T1000 (cell line): ENCODE results near the gene NOSIP.

Source experiments
- DNase-seq: peaks from one replicate; lab custom pipeline; 2025; ENCODE audit warnings: mixed read lengths; lab: John Stamatoyannopoulos, UW

NOSIP gene

GRCh38 chr19:49570997-49571676 lies 9.2 kb downstream of the NOSIP start:
- no peak for DNase-seq

GRCh38 chr19:49570138-49570856 lies 10.1 kb downstream of the NOSIP start:
- DNase-seq, result peak; percentile 23

- DNase-seq, result no peak
These were observed 12.4 kb downstream of the NOSIP start for GRCh38 chr19:49567861-49568441.

- no peak for DNase-seq
These were observed 14.1 kb downstream of the NOSIP start for GRCh38 chr19:49566302-49566701.

GRCh38 chr19:49565261-49565660 lies 15.1 kb downstream of the NOSIP start:
- no peak for DNase-seq

- no peak for DNase-seq
These were observed 15.7 kb downstream of the NOSIP start for GRCh38 chr19:49564616-49565045.

- DNase-seq, result no peak
These were observed 19.9 kb downstream of the NOSIP start for GRCh38 chr19:49560358-49560900.

GRCh38 chr19:49559928-49560327 lies 20.4 kb downstream of the NOSIP start:
- DNase-seq, result no peak

- DNase-seq, result no peak
These were observed 20.9 kb downstream of the NOSIP start for GRCh38 chr19:49559443-49559842.

- DNase-seq, result no peak
These were observed 21.8 kb downstream of the NOSIP start for GRCh38 chr19:49558591-49558990.

- no peak for DNase-seq
These were observed 22.6 kb downstream of the NOSIP start for GRCh38 chr19:49557641-49558325.

- DNase-seq, result no peak
These were observed 23.7 kb downstream of the NOSIP start for GRCh38 chr19:49556412-49557398.

GRCh38 chr19:49555600-49556411 lies 24.6 kb downstream of the NOSIP start:
- DNase-seq, result no peak

- DNase-seq, result no peak
These were observed 25.6 kb downstream of the NOSIP start for GRCh38 chr19:49554701-49555181.

- DNase-seq, result no peak
These were observed 26.7 kb downstream of the NOSIP start for GRCh38 chr19:49553451-49554271.

GRCh38 chr19:49552749-49553148 lies 27.6 kb downstream of the NOSIP start:
- DNase-seq, result no peak

- DNase-seq, result no peak
These were observed 28.8 kb downstream of the NOSIP start for GRCh38 chr19:49551531-49551930.

GRCh38 chr19:49549045-49549444 lies 31.3 kb downstream of the NOSIP start:
- no peak for DNase-seq
